Smooth muscle cell of the pulmonary artery (primary cell): ENCODE measurements around the gene LRRC37A2. TPM values are rescaled to one million over a fixed set of nuclear protein-coding genes. Genes with fewer than 3 reads are reported as not detected.

Source experiments
- total RNA-seq: library from RNA; depleted of rRNA; stranded (reverse); fragments of >200 nt; gene quantifications from 2 replicates; pipeline ENCODE4 v1.2.3, GENCODE V29; 2014

Gene LRRC37A2
- total RNA-seq: 2.6 and 4.6 TPM in 2 replicates

GRCh38 chr17:46512168-46512567 lies at the start of gene LRRC37A2:
Gene LRRC37A2, plus strand, starts transcription at chr17:46512468. Its CDS starts 245 bp downstream, at chr17:46512713.

GRCh38 chr17:46579083-46580075 lies 67.1 kb downstream of the LRRC37A2 start, which contains the start of gene ARL17A:
Gene ARL17A, minus strand, starts transcription at chr17:46579691. Its CDS starts 3,369 bp downstream, at chr17:46576322.

DNA sequence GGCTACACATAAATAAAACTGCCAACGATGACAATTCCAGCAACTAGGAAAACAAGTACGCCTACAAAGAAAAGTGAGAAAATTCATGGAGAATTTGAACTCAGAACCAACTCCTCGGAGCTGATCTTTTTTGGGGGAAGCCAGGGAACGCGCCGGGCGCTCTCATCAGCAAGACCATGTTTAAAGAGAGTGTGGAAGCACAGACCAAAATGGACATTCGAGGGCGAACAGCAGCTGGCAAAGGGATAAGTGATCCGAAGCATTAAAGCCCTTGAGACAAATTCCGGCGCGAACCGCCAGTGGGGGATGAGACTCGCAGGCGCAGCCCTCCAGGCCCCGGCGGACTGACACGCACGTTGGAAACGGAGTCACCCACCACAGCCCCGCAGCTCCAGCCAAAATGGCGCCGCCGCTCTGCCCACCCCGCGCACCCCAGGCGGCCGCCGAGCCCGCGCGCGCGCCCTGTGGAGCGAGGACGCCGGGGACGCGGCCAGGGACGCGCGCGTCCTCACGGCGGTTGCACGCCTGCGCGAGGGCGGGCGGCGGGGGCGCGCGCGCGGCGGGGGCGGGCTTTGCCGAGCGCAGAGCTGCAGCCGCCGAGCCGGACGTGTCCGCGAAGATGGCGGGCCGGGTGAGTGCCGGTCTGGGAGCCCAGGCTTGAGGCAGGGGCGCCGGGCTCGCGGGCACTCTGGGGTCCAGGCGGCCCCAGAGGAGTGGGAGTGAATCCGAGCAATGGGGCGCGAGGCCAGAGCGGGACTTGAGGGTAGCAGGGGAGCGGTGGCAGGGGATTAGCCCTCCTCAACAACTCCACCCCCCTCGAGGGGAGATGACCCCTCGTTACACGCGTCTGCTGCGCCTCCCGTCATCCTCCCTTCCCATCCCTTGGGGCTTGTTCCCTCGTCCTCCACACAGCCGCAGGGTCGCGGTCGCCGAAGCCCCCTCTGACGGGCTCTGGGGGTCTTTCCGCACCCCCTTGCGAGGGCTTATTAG lies 78.2 kb downstream of the LRRC37A2 start, which contains the start of gene NSF:
Gene NSF, plus strand, starts transcription at position 513 of the 990 bp plus-strand sequence. Its CDS starts 107 bp downstream, at position 620.

Other genes with a start within 250 kb of the LRRC37A2 start
- 1.6 and 3.7 TPM in 2 replicates for gene LRRC37A, start 217.3 kb upstream of the LRRC37A2 start, total RNA-seq
- gene ARL17B, start 150.7 kb upstream of the LRRC37A2 start, total RNA-seq: 3.8 and 4.8 TPM in 2 replicates
- gene ARL17A, start 67.2 kb downstream of the LRRC37A2 start, total RNA-seq: 6.9 and 7.0 TPM in 2 replicates
- 45.4 and 55.2 TPM in 2 replicates for gene NSF, start 78.2 kb downstream of the LRRC37A2 start, total RNA-seq